Thyroid gland (tissue), 4 donors: ENCODE measurements around the gene CYGB. TPM values are rescaled to one million over a fixed set of nuclear protein-coding genes. Genes with fewer than 3 reads are reported as not detected.

Source experiments
- DNase-seq, 2 donors: peaks; one replicate each; pipeline ENCODE4 v3.0.0-alpha.2; 2019
- H3K27ac ChIP-seq, 3 donors: fragments of 200-600 bp; sonication (generic); 1 replicate in 2 of 3; 2 replicates in 1 of 3; pipeline ENCODE4 v1.5.1; 2016 to 2019; ENCODE audit warnings: mild to moderate bottlenecking in 1 of 3, moderate library complexity in 1 of 3
- H3K27me3 ChIP-seq: fragments of 200-600 bp; sonication (generic); one replicate; pipeline ENCODE4 v1.5.1; 2019
- H3K36me3 ChIP-seq, 2 donors: fragments of 200-600 bp; sonication (generic); one replicate each; pipeline ENCODE4 v1.5.1; 2016 to 2019
- H3K4me1 ChIP-seq, 2 donors: fragments of 200-600 bp; sonication (generic); one replicate each; pipeline ENCODE4 v1.5.1; 2017 to 2019
- H3K4me3 ChIP-seq, 3 donors: fragments of 200-600 bp; sonication (generic); replicated peaks in 1 of 3; 1 replicate in 2 of 3; 2 replicates in 1 of 3; pipeline ENCODE4 v1.5.1; 2016; ENCODE audit warnings: mild to moderate bottlenecking in 1 of 3
- H3K9me3 ChIP-seq: fragments of 200-600 bp; sonication (generic); one replicate; pipeline ENCODE4 v1.5.1; 2017
- CTCF ChIP-seq, 6 experiments: fragments of 200-600 bp in 3 of 6; fragments of 450-650 bp in 3 of 6; sonication (generic) in 3 of 6; IDR thresholded peaks; one replicate each; pipeline ENCODE4 v1.5.1; 2016 to 2019; ENCODE audit warnings: antibody characterized with exemption in 6 of 6, mild to moderate bottlenecking in 2 of 6, inconsistent platforms in 1 of 6, moderate library complexity in 1 of 6
- POLR2A ChIP-seq, 2 donors: fragments of 450-650 bp; IDR thresholded peaks; one replicate each; pipeline ENCODE4 v1.6.1; 2017; ENCODE audit warnings: antibody characterized with exemption in 2 of 2, mild to moderate bottlenecking in 2 of 2, moderate library complexity in 1 of 2
- WGBS, 2 donors: methylation state at CpG; one replicate each; pipeline ENCODE4 v1.1.5; 2017; 5-methylcytosine and 5-hydroxymethylcytosine counted together
- intact Hi-C: fragments of 100-400 bp; cut with DNase I; formaldehyde crosslinking; loops from one replicate; pipeline ENCODE4 v1.15.1; 2023
- total RNA-seq, 4 donors: library from RNA; depleted of rRNA; stranded (reverse); fragments of >200 nt; gene quantifications; one replicate each; pipeline ENCODE4 v1.2.3, GENCODE V29; 2016

CYGB gene
- total RNA-seq, 4 donors from 2014 or later, result 14.7 to 32.3 (median 25.6) TPM

DNA sequence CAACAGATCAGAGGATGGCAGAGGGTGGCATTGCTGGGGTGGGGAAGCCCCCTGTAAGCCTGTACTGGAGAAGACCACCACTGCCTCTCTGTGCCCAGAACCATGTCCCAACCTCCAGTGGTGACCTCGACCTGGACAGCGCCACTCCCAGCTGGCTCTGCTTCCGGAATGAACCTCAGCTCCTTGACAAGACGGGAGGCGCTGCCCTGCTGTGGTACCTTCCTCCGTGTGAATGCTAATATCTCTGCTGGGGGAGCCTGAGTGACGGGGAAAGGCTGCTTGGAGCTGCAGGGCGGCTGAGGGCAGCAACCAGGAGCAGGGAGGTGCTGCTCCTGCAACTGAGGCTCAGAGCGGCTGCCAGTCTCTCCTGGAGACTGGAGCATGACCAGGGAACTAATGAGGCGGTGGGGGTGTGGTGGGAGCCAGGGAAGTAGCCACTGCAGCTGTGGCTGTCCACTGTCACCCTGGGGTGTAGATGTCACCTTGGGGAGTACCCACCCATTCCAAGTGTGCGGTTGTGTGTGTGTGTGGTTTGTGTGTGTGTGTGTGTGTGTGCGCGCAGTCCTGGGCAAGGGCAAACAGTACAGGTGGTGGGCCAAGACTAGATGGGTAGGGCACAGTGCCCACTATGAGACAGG lies 8.5 kb upstream of the CYGB start:
- DNase-seq, result no peak
- Histone ChIP-seq H3K9me3 (no peaks in the 10 kb centered on the region), H3K27me3 (no peaks in the 10 kb centered on the region), H3K27ac (no peak overlapping the region), H3K4me1 (peaks cover 16 to 31% of the 10 kb centered on the region in 2 donors), H3K36me3 (no peaks in the 10 kb centered on the region), H3K4me3 (no peak overlapping the region)
- intact Hi-C loops, result no loop called here
- WGBS, 2 donors, result 76 to 81% methylated on average over 8 to 11 of the region's 13 CpGs
- TF ChIP-seq CTCF (IDR thresholded peaks at IDR 0.05) (no peak), POLR2A (IDR thresholded peaks at IDR 0.05) (no peak)

GRCh38 chr17:76544546-76545365 lies 7.2 kb upstream of the CYGB start:
- TF ChIP-seq CTCF (IDR thresholded peaks at IDR 0.05) (no peak), POLR2A (IDR thresholded peaks at IDR 0.05) (no peak)
- no peaks in the 10 kb centered on the region for H3K36me3 ChIP-seq
- H3K4me3 ChIP-seq, result no peak overlapping the region
- no peaks in the 10 kb centered on the region for H3K27me3 ChIP-seq
- peaks cover 16 to 41% of the 10 kb centered on the region in 2 donors for H3K4me1 ChIP-seq
- 69 to 75% methylated on average over 20 to 22 of the region's 24 CpGs for WGBS, 2 donors
- H3K9me3 ChIP-seq, result no peaks in the 10 kb centered on the region
- H3K27ac ChIP-seq, result peak overlapping the region in 1 of 3 donors; percentile 61
- DNase-seq, result no peak
- intact Hi-C loops, result no loop called here

DNA sequence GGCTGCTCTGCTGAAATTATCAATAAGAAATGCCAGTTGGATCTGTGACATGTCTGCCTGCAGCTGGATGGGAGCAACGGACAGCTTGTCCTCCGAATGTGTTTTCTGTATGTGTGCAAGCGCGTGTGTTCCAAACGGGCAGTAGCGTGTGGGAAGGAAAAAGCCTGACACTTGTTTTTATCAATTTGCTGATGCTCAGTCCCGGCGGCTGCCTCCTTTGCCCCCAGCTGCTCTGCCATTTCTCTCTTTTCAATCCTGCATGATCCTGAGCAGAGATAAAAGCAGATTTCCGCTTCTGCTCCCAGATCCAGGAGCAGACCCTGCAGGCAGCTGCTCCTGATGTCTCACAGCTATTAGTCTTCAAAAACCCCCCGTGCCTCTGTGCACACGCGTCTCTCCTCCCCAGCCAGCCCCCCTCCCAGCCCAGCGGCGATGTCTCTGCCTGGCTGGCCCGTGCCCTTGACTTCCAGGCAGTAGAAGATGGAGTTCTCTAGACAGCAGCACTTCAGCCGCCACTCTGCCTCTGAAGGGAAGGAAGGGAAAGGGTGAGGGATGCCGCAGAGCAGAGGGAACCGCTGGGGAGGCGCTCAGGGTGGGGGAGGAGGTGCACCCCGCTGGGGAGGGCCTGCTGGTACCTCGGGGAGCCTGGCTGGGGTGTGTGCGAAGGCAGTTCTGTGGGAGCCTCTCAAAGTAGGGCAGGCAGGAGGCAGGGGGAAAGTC lies 6.5 kb upstream of the CYGB start:
- no peaks in the 10 kb centered on the region for H3K36me3 ChIP-seq
- no peak for TF ChIP-seq CTCF (IDR thresholded peaks at IDR 0.05)
- no peak for TF ChIP-seq POLR2A (IDR thresholded peaks at IDR 0.05)
- intact Hi-C loops, result loop anchor here (2.0 kb wide), 1 partner anchor 21 kb away; no protein-coding TSS in a partner anchor

DNA sequence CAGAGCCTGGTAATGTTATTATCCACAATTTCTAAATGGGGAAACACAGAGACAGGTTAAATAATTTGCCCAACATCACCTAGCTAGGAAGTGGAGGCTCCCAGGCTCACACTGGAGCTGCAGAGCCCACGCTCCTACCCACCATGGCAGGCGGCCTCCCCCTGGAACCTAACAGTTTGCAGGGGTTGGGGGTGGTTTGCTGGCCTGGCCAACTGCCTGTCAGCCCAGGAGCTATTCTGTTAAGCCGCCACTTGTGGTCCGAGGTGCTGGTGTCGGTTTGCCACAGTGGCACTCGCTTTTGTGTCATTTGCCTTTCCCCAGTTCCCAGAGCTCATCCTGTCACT lies 5.9 kb upstream of the CYGB start:
- no peaks in the 10 kb centered on the region for H3K9me3 ChIP-seq
- no peaks in the 10 kb centered on the region for H3K27me3 ChIP-seq
- H3K4me3 ChIP-seq, result no peak overlapping the region
- TF ChIP-seq POLR2A (IDR thresholded peaks at IDR 0.05), result no peak
- no peak for TF ChIP-seq CTCF (IDR thresholded peaks at IDR 0.05)
- 91 to 94% methylated on average over 3 to 6 of the region's 6 CpGs for WGBS, 2 donors
- no peak for DNase-seq
- no peaks in the 10 kb centered on the region for H3K36me3 ChIP-seq
- no peak overlapping the region for H3K27ac ChIP-seq
- peaks cover 20 to 53% of the 10 kb centered on the region in 2 donors for H3K4me1 ChIP-seq
- intact Hi-C loops, result loop anchor here (2.0 kb wide), 1 partner anchor 21 kb away; no protein-coding TSS in a partner anchor

More for the DNA sequence above, 6.5 kb upstream of the CYGB start:
- 55 to 65% methylated on average over 21 to 22 of the region's 22 CpGs for WGBS, 2 donors
- no peak for DNase-seq
- Histone ChIP-seq H3K4me1 (peaks cover 16 to 48% of the 10 kb centered on the region in 2 donors), H3K9me3 (no peaks in the 10 kb centered on the region), H3K27me3 (no peaks in the 10 kb centered on the region), H3K4me3 (no peak overlapping the region), H3K27ac (peak overlapping the region in 1 of 3 donors; percentile 61)
